GM12892 (cell line): ENCODE data around the gene GSC2.

Experiments
- POLR2A ChIP-seq: IDR thresholded peaks from 2 replicates; pipeline ENCODE4 v1.6.1; 2011; ENCODE audit warnings: low read depth, low read length, control low read depth
- POLR2AphosphoS5 ChIP-seq: IDR thresholded peaks from 2 replicates; pipeline ENCODE4 v1.6.1; 2011; ENCODE audit warnings: low read depth, low read length, control low read depth
- TAF1 ChIP-seq: IDR thresholded peaks from 2 replicates; pipeline ENCODE4 v1.6.1; 2011; ENCODE audit warnings: low read depth, mild to moderate bottlenecking, control low read depth, low read length, borderline replicate concordance

- no peak for TF ChIP-seq TAF1
- no peak for TF ChIP-seq POLR2A
- TF ChIP-seq POLR2AphosphoS5: no peak
Observed at GRCh38 chr22:19149991-19150390, at the start of gene GSC2.
